Measurements from ENCODE around the gene LLPH. TPM values are rescaled to one million over a fixed set of nuclear protein-coding genes. Genes with fewer than 3 reads are reported as not detected.

Gene LLPH
- total RNA-seq, 4 donors from 2014 or later: 5.8 to 12.6 (median 7.8) TPM

- H3K9me3 ChIP-seq: peaks cover 0 to 10% (median 5%) of the 10 kb centered on the region in 4 donors
- no peaks in the 10 kb centered on the region for H3K36me3 ChIP-seq
- H3K27ac ChIP-seq (replicated peaks in 1 of 4): no peak overlapping the region
- WGBS: 33% methylated on average over 10 of the region's 10 CpGs
- intact Hi-C loops (cut with DNase I): loop anchor here (2.0 to 5.0 kb wide), 3 partner anchors 485 to 1195 kb away; no protein-coding TSS in a partner anchor
- no peak overlapping the region for H3K4me3 ChIP-seq
- TF ChIP-seq EP300 (IDR thresholded peaks at IDR 0.05) (no peak), CTCF (IDR thresholded peaks at IDR 0.05) (peak; percentile 73 to 82 (median 74)), POLR2AphosphoS5 (IDR thresholded peaks at IDR 0.05) (no peak)
- no peak for DNase-seq (ENCODE audit: extremely low spot score)
- no peaks in the 10 kb centered on the region for H3K27me3 ChIP-seq
- peaks cover 0 to 3% (median 0%) of the 10 kb centered on the region in 4 donors for H3K4me1 ChIP-seq
Observed at GRCh38 chr12:66087365-66087943, 43.1 kb downstream of the LLPH start.

- H3K9me3 ChIP-seq: peaks cover 0 to 10% (median 5%) of the 10 kb centered on the region in 4 donors
- no peak for TF ChIP-seq POLR2AphosphoS5 (IDR thresholded peaks at IDR 0.05)
- no peak for TF ChIP-seq POLR2A (IDR thresholded peaks at IDR 0.05; ENCODE audit: low read depth)
- no peak for TF ChIP-seq EP300 (IDR thresholded peaks at IDR 0.05)
- TF ChIP-seq CTCF (IDR thresholded peaks at IDR 0.05): no peak
- 91% methylated on average over 2 of the region's 2 CpGs for WGBS
- H3K4me1 ChIP-seq: peaks cover 0 to 3% (median 0%) of the 10 kb centered on the region in 4 donors
- H3K4me3 ChIP-seq: no peak overlapping the region
- H3K36me3 ChIP-seq: no peaks in the 10 kb centered on the region
- intact Hi-C loops (cut with DNase I): loop anchor here (2.0 to 5.0 kb wide), 3 partner anchors 483 to 1194 kb away; no protein-coding TSS in a partner anchor
- no peak for DNase-seq (ENCODE audit: extremely low spot score)
- H3K27ac ChIP-seq (replicated peaks in 1 of 4): no peak overlapping the region
- no peaks in the 10 kb centered on the region for H3K27me3 ChIP-seq
Observed at GRCh38 chr12:66085998-66086397, 44.6 kb downstream of the LLPH start.

GRCh38 chr12:66085213-66085612 lies 45.3 kb downstream of the LLPH start:
- WGBS: 58% methylated on average over 1 of the region's 1 CpG
- peaks cover 0 to 3% (median 0%) of the 10 kb centered on the region in 4 donors for H3K4me1 ChIP-seq
- no peak overlapping the region for H3K4me3 ChIP-seq
- H3K36me3 ChIP-seq: no peaks in the 10 kb centered on the region
- peaks cover 0 to 10% (median 5%) of the 10 kb centered on the region in 4 donors for H3K9me3 ChIP-seq
- H3K27ac ChIP-seq (replicated peaks in 1 of 4): no peak overlapping the region
- TF ChIP-seq POLR2A (IDR thresholded peaks at IDR 0.05; ENCODE audit: low read depth) (no peak), EP300 (IDR thresholded peaks at IDR 0.05) (no peak), CTCF (IDR thresholded peaks at IDR 0.05) (no peak), POLR2AphosphoS5 (IDR thresholded peaks at IDR 0.05) (no peak)
- no peak for DNase-seq (ENCODE audit: extremely low spot score)
- intact Hi-C loops (cut with DNase I): loop anchor here (5.0 kb wide), 1 partner anchor 1193 kb away; no protein-coding TSS in a partner anchor
- H3K27me3 ChIP-seq: no peaks in the 10 kb centered on the region

GRCh38 chr12:66083766-66084165 lies 46.8 kb downstream of the LLPH start:
- peaks cover 0 to 10% (median 5%) of the 10 kb centered on the region in 4 donors for H3K9me3 ChIP-seq
- WGBS: 80% methylated on average over 1 of the region's 1 CpG
- intact Hi-C loops (cut with DNase I): no loop called here
- no peak for DNase-seq (ENCODE audit: extremely low spot score)
- no peaks in the 10 kb centered on the region for H3K36me3 ChIP-seq
- no peak overlapping the region for H3K4me3 ChIP-seq
- peaks cover 0 to 3% (median 0%) of the 10 kb centered on the region in 4 donors for H3K4me1 ChIP-seq
- TF ChIP-seq EP300 (IDR thresholded peaks at IDR 0.05) (no peak), POLR2AphosphoS5 (IDR thresholded peaks at IDR 0.05) (no peak), POLR2A (IDR thresholded peaks at IDR 0.05; ENCODE audit: low read depth) (no peak), CTCF (IDR thresholded peaks at IDR 0.05) (no peak)
- H3K27ac ChIP-seq (replicated peaks in 1 of 4): no peak overlapping the region
- H3K27me3 ChIP-seq: no peaks in the 10 kb centered on the region
